Prostate gland (tissue), 2 donors: ENCODE data around the gene NOSIP. TPM values are rescaled to one million over a fixed set of nuclear protein-coding genes. Genes with fewer than 3 reads are reported as not detected.
A peak's percentile ranks its signal among the peaks of the same experiment; 100 is the strongest.

Experiments
- DNase-seq: peaks from one replicate; pipeline ENCODE4 v3.0.0-alpha.2; 2019; ENCODE audit warnings: low spot score
- H3K27ac ChIP-seq, 2 donors: fragments of 200-600 bp; sonication (generic); 2 replicates each; pipeline ENCODE4 v1.5.1; 2017 to 2019
- H3K27me3 ChIP-seq: fragments of 200-600 bp; sonication (generic); replicated peaks from 2 replicates; pipeline ENCODE4 v1.5.1; 2019; ENCODE audit not compliant: insufficient read depth
- H3K36me3 ChIP-seq, 2 donors: fragments of 200-600 bp; sonication (generic); 1 replicate in 1 of 2; 2 replicates in 1 of 2; pipeline versions ENCODE4 v1.5.1 to v1.8.1; 2017 to 2019
- H3K4me1 ChIP-seq: fragments of 200-600 bp; sonication (generic); replicated peaks from 2 replicates; pipeline ENCODE4 v1.5.1; 2019
- H3K4me3 ChIP-seq, 2 donors: fragments of 200-600 bp; sonication (generic); 2 replicates each; pipeline ENCODE4 v1.5.1; 2017 to 2019
- H3K9me3 ChIP-seq: fragments of 200-600 bp; sonication (generic); 2 replicates; pipeline ENCODE4 v1.5.1; 2017
- CTCF ChIP-seq, 4 experiments: fragments of 200-600 bp in 2 of 4; fragments of 450-650 bp in 2 of 4; sonication (generic) in 2 of 4; IDR thresholded peaks; 1 replicate in 3 of 4; 2 replicates in 1 of 4; pipeline ENCODE4 v1.5.1; 2016 to 2019; ENCODE audit warnings: antibody characterized with exemption in 4 of 4, mild to moderate bottlenecking in 2 of 4, moderate library complexity in 2 of 4
- POLR2A ChIP-seq: fragments of 450-650 bp; IDR thresholded peaks from one replicate; pipeline ENCODE4 v1.6.1; 2016; ENCODE audit warnings: antibody characterized with exemption, mild to moderate bottlenecking
- POLR2AphosphoS5 ChIP-seq: sonication (generic); formaldehyde crosslinking; IDR thresholded peaks from one replicate; pipeline ENCODE4 v1.6.1; 2017; ENCODE audit warnings: antibody characterized with exemption
- WGBS: methylation state at CpG from one replicate; pipeline ENCODE4 v1.1.5; 2018; 5-methylcytosine and 5-hydroxymethylcytosine counted together
- intact Hi-C: fragments of 100-400 bp; cut with DNase I; formaldehyde crosslinking; loops from one replicate; pipeline ENCODE4 v1.14.2; 2022
- total RNA-seq, 2 donors: library from RNA; depleted of rRNA; stranded (reverse); fragments of >200 nt; gene quantifications; one replicate each; pipeline ENCODE4 v1.1.0, GENCODE V29; 2016

The NOSIP gene
- total RNA-seq, 2 donors from 2014 or later, result 62.9 to 91.7 TPM

DNA sequence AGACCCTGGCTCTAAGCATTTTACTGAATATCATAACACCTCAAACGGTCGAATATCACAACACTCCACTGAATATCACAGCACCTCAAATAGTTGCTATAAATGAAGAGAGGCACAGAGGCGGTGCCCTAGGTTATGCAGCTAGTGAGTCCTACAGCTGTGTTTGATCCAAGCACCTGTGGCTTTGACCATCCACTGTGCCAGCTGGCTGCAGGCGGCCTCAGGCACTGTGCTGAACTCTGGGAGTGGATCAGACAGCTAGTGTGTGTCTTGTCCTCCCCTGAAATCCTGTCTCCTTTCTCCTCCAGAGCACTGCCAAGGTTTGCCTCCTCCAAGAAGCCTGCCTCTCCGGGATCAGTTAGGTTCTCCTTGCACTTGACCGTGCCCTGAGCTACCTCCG is 7.3 kb downstream of the NOSIP start:
- no peaks in the 10 kb centered on the region for H3K9me3 ChIP-seq
- no peaks in the 10 kb centered on the region for H3K27me3 ChIP-seq
- TF ChIP-seq POLR2A, result no peak
- TF ChIP-seq CTCF (IDR thresholded peaks at IDR 0.05), result no peak
- no peak for TF ChIP-seq POLR2AphosphoS5
- H3K36me3 ChIP-seq, result no peaks in the 10 kb centered on the region
- no peak overlapping the region for H3K27ac ChIP-seq
- intact Hi-C loops, result no loop called here
- WGBS, result 93% methylated on average over 7 of the region's 7 CpGs
- no peaks in the 10 kb centered on the region for H3K4me1 ChIP-seq
- no peak overlapping the region for H3K4me3 ChIP-seq
- DNase-seq, result no peak

DNA sequence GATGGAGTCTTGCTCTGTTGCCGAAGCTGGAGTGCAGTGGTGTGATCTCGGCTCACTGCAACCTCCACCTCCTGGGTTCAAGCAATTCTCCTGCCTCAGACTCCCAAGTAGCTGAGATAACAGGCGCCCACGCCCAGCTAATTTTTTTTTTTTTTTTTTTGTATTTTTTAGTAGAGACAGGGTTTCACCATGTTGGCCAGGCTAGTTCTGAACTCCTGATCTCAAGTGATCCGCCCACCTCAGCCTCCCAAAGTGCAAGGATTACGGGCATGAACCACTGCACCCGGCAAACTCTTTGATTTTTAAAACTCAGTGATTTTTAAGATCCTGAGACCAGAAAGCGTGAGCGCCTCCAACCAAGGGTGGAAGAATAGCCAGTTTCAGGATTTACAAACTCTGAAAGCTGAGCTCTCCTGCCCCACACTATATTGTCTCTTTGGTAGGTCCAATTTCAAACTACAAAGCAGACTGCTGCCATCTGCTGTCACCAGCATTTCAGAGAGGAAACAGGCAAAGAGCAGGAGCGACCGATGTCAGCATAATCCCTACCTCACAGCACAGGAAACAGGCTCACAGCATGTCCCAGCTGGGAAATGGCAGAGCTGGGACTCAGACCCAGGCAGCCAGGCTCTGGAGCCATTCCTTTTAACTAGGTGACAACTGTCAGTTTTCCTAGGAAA is 9.2 kb downstream of the NOSIP start:
- Histone ChIP-seq H3K27ac (no peak overlapping the region), H3K9me3 (no peaks in the 10 kb centered on the region), H3K4me1 (no peaks in the 10 kb centered on the region), H3K27me3 (no peaks in the 10 kb centered on the region), H3K4me3 (no peak overlapping the region), H3K36me3 (no peaks in the 10 kb centered on the region)
- intact Hi-C loops, result no loop called here
- no peak for TF ChIP-seq CTCF (IDR thresholded peaks at IDR 0.05)
- TF ChIP-seq POLR2A, result no peak
- no peak for TF ChIP-seq POLR2AphosphoS5
- WGBS, result 77% methylated on average over 11 of the region's 11 CpGs
- DNase-seq, result no peak

DNA sequence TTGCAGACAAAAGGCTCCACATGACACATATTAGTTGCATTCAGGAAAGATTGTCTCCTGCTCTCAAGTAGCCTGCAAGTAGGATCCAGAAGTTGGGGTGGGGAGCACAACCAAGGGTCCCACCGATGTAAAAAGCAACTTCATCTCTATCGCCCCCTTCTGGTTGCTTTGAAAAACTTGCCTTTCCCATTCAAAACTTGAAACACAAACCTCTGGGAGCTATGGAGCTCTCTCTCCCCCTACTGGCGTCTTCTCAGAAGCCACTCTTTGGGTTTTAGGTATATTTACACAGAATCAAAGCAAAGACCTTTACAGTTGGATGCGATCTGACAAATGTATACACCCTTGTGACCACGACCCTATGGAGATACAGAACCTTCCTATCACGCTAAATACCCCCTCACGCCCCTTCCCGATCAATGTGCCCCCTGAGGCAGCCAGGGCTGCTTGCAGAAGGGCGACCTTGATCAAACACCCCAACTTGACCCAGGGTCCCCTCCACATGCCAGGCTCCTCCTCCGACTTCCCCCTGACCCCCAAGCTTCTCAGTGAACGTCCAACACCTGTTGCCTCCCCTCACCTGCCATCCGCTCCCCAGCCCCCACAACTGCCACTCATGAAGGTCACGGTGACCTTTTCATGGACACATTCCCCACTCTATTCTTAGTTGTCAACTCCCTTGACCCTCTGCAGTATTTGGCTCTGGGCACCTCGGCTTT is 10.1 kb downstream of the NOSIP start:
- intact Hi-C loops, result no loop called here
- TF ChIP-seq POLR2A (no peak), POLR2AphosphoS5 (peak; percentile 77), CTCF (IDR thresholded peaks at IDR 0.05) (peak; percentile 68 to 94 (median 92))

GRCh38 chr19:49567861-49568441 is 12.4 kb downstream of the NOSIP start:
- H3K4me1 ChIP-seq, result no peaks in the 10 kb centered on the region
- intact Hi-C loops, result no loop called here
- 47% methylated on average over 9 of the region's 9 CpGs for WGBS

More for the DNA sequence above, 10.1 kb downstream of the NOSIP start:
- Histone ChIP-seq H3K36me3 (no peaks in the 10 kb centered on the region), H3K4me1 (no peaks in the 10 kb centered on the region), H3K27ac (no peak overlapping the region), H3K27me3 (no peaks in the 10 kb centered on the region), H3K4me3 (no peak overlapping the region), H3K9me3 (no peaks in the 10 kb centered on the region)
- WGBS, result 39% methylated on average over 14 of the region's 14 CpGs
- DNase-seq, result peak; percentile 53

GRCh38 chr19:49566302-49566701 is 14.1 kb downstream of the NOSIP start:
- DNase-seq, result no peak
- Histone ChIP-seq H3K9me3 (no peaks in the 10 kb centered on the region), H3K4me3 (no peak overlapping the region), H3K36me3 (no peaks in the 10 kb centered on the region), H3K27ac (no peak overlapping the region), H3K27me3 (no peaks in the 10 kb centered on the region), H3K4me1 (no peaks in the 10 kb centered on the region)
- intact Hi-C loops, result no loop called here
- WGBS, result 98% methylated on average over 3 of the region's 3 CpGs
- TF ChIP-seq POLR2A (no peak), CTCF (IDR thresholded peaks at IDR 0.05) (no peak), POLR2AphosphoS5 (no peak)

More at GRCh38 chr19:49567861-49568441, 12.4 kb downstream of the NOSIP start:
- H3K27ac ChIP-seq, result no peak overlapping the region
- no peak for DNase-seq
- H3K27me3 ChIP-seq, result no peaks in the 10 kb centered on the region
- H3K36me3 ChIP-seq, result no peaks in the 10 kb centered on the region
- no peak for TF ChIP-seq POLR2A
- no peak overlapping the region for H3K4me3 ChIP-seq
- H3K9me3 ChIP-seq, result no peaks in the 10 kb centered on the region
